OCI-LY1 (cell line): ENCODE data around the gene C11orf58.
A peak's percentile ranks its signal among the peaks of the same experiment; 100 is the strongest.

Source experiments
- H2AFZ ChIP-seq: fragments of 200-600 bp; sonication (generic), shearing (Covaris generic); 2 replicates; pipeline ENCODE4 v1.6.0; 2014; ENCODE audit warnings: antibody characterized with exemption, mild to moderate bottlenecking, low read length
- H3F3A ChIP-seq: fragments of 200-600 bp; sonication (generic), shearing (Covaris generic); 2 replicates; pipeline ENCODE4 v1.6.0; 2014; ENCODE audit warnings: mild to moderate bottlenecking, antibody characterized with exemption, low read length, moderate library complexity; ENCODE audit not compliant: insufficient read depth
- H3K27ac ChIP-seq: fragments of 200-600 bp; sonication (generic); 2 replicates; pipeline ENCODE4 v1.5.1; 2014; ENCODE audit warnings: low read length, mixed run types, mild to moderate bottlenecking, low read depth; ENCODE audit not compliant: poor library complexity, severe bottlenecking
- H3K27me3 ChIP-seq: fragments of 200-600 bp; sonication (generic); 2 replicates; pipeline ENCODE4 v1.6.0; 2014; ENCODE audit warnings: antibody characterized with exemption, mild to moderate bottlenecking, low read length, moderate library complexity; ENCODE audit not compliant: insufficient read depth
- H3K36me3 ChIP-seq: fragments of 200-600 bp; sonication (generic); 2 replicates; pipeline ENCODE4 v1.6.1; 2014; ENCODE audit warnings: mild to moderate bottlenecking, antibody characterized with exemption, low read length, moderate library complexity, mixed read lengths; ENCODE audit not compliant: insufficient read depth
- H3K4me1 ChIP-seq: fragments of 200-600 bp; sonication (generic); 2 replicates; pipeline ENCODE4 v1.5.1; 2014; ENCODE audit warnings: mild to moderate bottlenecking, low read length, moderate library complexity; ENCODE audit not compliant: insufficient read depth, severe bottlenecking
- H3K4me2 ChIP-seq: fragments of 200-600 bp; sonication (generic), shearing (Covaris generic); 2 replicates; pipeline ENCODE4 v1.6.1; 2014; ENCODE audit warnings: low read length
- H3K4me3 ChIP-seq: fragments of 200-600 bp; sonication (generic); 2 replicates; pipeline ENCODE4 v1.5.1; 2014; ENCODE audit warnings: low read length, low read depth, mild to moderate bottlenecking, mixed read lengths; ENCODE audit not compliant: poor library complexity, severe bottlenecking
- H3K79me2 ChIP-seq: fragments of 200-600 bp; shearing (Covaris generic); 2 replicates; pipeline ENCODE4 v1.6.1; 2016; ENCODE audit warnings: mixed run types, low read length, mixed read lengths; ENCODE audit not compliant: insufficient read depth
- H3K9ac ChIP-seq: fragments of 200-600 bp; sonication (generic), shearing (Covaris generic); 2 replicates; pipeline ENCODE4 v1.6.1; 2014; ENCODE audit warnings: mild to moderate bottlenecking, low read length, mixed read lengths
- H3K9me2 ChIP-seq: fragments of 200-600 bp; sonication (generic), shearing (Covaris generic); 2 replicates; pipeline ENCODE4 v1.6.1; 2014; ENCODE audit warnings: low read depth, mild to moderate bottlenecking, low read length, mixed read lengths
- H3K9me3 ChIP-seq: fragments of 200-600 bp; shearing (Covaris generic); 2 replicates; pipeline ENCODE4 v1.6.1; 2014; ENCODE audit warnings: low read length, mixed read lengths
- H4K20me1 ChIP-seq: fragments of 200-600 bp; sonication (generic), shearing (Covaris generic); 2 replicates; pipeline ENCODE4 v1.6.0; 2016; ENCODE audit warnings: mild to moderate bottlenecking, low read length; ENCODE audit not compliant: insufficient read depth
- CTCF ChIP-seq: fragments of 200-600 bp; sonication (generic), shearing (Covaris generic); IDR thresholded peaks from 2 replicates; pipeline ENCODE4 v1.5.1; 2017; ENCODE audit warnings: mild to moderate bottlenecking, antibody characterized with exemption, low read length, moderate library complexity, mixed read lengths
- EZH2 ChIP-seq: fragments of 200-600 bp; sonication (generic), shearing (Covaris generic); IDR thresholded peaks from 2 replicates; pipeline ENCODE4 v1.8.0; 2017; ENCODE audit warnings: borderline replicate concordance, mixed run types, mild to moderate bottlenecking, antibody characterized with exemption, low read length, moderate library complexity, mixed read lengths

The C11orf58 gene

GRCh38 chr11:16737818-16738192 is 642 bp upstream of the C11orf58 start:
- H3K79me2 ChIP-seq: peaks cover 41% of the 10 kb centered on the region
- no peaks in the 10 kb centered on the region for H4K20me1 ChIP-seq
- peak overlapping the region; percentile 68 for H3K4me2 ChIP-seq
- peak overlapping the region; percentile 19; the same call in 1 of the 2 replicates for H2AFZ ChIP-seq
- no peak for TF ChIP-seq CTCF
- no peak for TF ChIP-seq EZH2
- H3K4me1 ChIP-seq: peaks cover 31% of the 10 kb centered on the region
- H3K27me3 ChIP-seq: no peaks in the 10 kb centered on the region
- peak overlapping the region; percentile 77 for H3K4me3 ChIP-seq
- H3K9me2 ChIP-seq: no peaks in the 10 kb centered on the region
- peak overlapping the region; percentile 87 for H3K9ac ChIP-seq
- H3K27ac ChIP-seq: peak overlapping the region; percentile 61
- H3K9me3 ChIP-seq: no peaks in the 10 kb centered on the region
- H3F3A ChIP-seq: no peaks in the 10 kb centered on the region
- peaks cover 23% of the 10 kb centered on the region for H3K36me3 ChIP-seq

GRCh38 chr11:16738947-16739815 is 734 bp downstream of the C11orf58 start:
- H3K79me2 ChIP-seq: peaks cover 55% of the 10 kb centered on the region
- no peaks in the 10 kb centered on the region for H3K9me2 ChIP-seq
- H3F3A ChIP-seq: no peaks in the 10 kb centered on the region
- H3K36me3 ChIP-seq: peaks cover 34% of the 10 kb centered on the region
- peak overlapping the region; percentile 77 for H3K4me3 ChIP-seq
- H3K9me3 ChIP-seq: no peaks in the 10 kb centered on the region
- TF ChIP-seq EZH2 (no peak), CTCF (no peak)
- H3K4me1 ChIP-seq: peaks cover 31% of the 10 kb centered on the region
- peak overlapping the region; percentile 84 for H3K4me2 ChIP-seq
- H3K9ac ChIP-seq: peak overlapping the region; percentile 87
- H4K20me1 ChIP-seq: no peaks in the 10 kb centered on the region
- no peak overlapping the region for H2AFZ ChIP-seq
- no peaks in the 10 kb centered on the region for H3K27me3 ChIP-seq
- H3K27ac ChIP-seq: peak overlapping the region; percentile 55

- no peaks in the 10 kb centered on the region for H4K20me1 ChIP-seq
- H3K4me2 ChIP-seq: no peak overlapping the region; the same call in 1 of the 2 replicates
- TF ChIP-seq CTCF (no peak), EZH2 (no peak)
Measured at GRCh38 chr11:16741473-16741872, 3.0 kb downstream of the C11orf58 start.

More at GRCh38 chr11:16741473-16741872, 3.0 kb downstream of the C11orf58 start:
- no peak overlapping the region for H2AFZ ChIP-seq
- H3F3A ChIP-seq: no peaks in the 10 kb centered on the region
- H3K36me3 ChIP-seq: peaks cover 57% of the 10 kb centered on the region
- H3K9me2 ChIP-seq: no peaks in the 10 kb centered on the region
- H3K79me2 ChIP-seq: peaks cover 63% of the 10 kb centered on the region
- no peak overlapping the region for H3K4me3 ChIP-seq
- H3K9me3 ChIP-seq: no peaks in the 10 kb centered on the region
- no peaks in the 10 kb centered on the region for H3K27me3 ChIP-seq
- peaks cover 31% of the 10 kb centered on the region for H3K4me1 ChIP-seq
- H3K27ac ChIP-seq: no peak overlapping the region
- no peak overlapping the region for H3K9ac ChIP-seq
